Dedifferentiated amniotic fluid mesenchymal stem cell (primary cell): ENCODE results near the gene SCRT2.

ENCODE experiments used
- DNase-seq: peaks from one replicate; pipeline ENCODE4 v3.0.0-alpha.2; 2016; ENCODE audit errors: extremely low spot score

SCRT2 gene

GRCh38 chr20:634148-634925 lies 41.3 kb downstream of the SCRT2 start:
- DNase-seq = no peak

GRCh38 chr20:631101-631500 lies 44.5 kb downstream of the SCRT2 start:
- DNase-seq = no peak

GRCh38 chr20:626579-626978 lies 49.0 kb downstream of the SCRT2 start:
- no peak for DNase-seq

GRCh38 chr20:625360-625932 lies 50.2 kb downstream of the SCRT2 start:
- DNase-seq = no peak

- no peak for DNase-seq
Measured at GRCh38 chr20:623704-624103, 51.9 kb downstream of the SCRT2 start.

- DNase-seq = no peak
Measured at GRCh38 chr20:623021-623420, 52.6 kb downstream of the SCRT2 start.

GRCh38 chr20:622161-622560 lies 53.4 kb downstream of the SCRT2 start:
- no peak for DNase-seq

- DNase-seq = no peak
Measured at GRCh38 chr20:621125-621756, 54.4 kb downstream of the SCRT2 start.

GRCh38 chr20:620246-620645 lies 55.4 kb downstream of the SCRT2 start:
- DNase-seq = no peak

GRCh38 chr20:618980-619379 lies 56.6 kb downstream of the SCRT2 start:
- DNase-seq = no peak

GRCh38 chr20:617934-618690 lies 57.5 kb downstream of the SCRT2 start:
- no peak for DNase-seq

- no peak for DNase-seq
Measured at GRCh38 chr20:615514-615913, 60.1 kb downstream of the SCRT2 start.

- no peak for DNase-seq
Measured at GRCh38 chr20:611843-612185, 63.8 kb downstream of the SCRT2 start.
